K562 (cell line): ENCODE data around the gene BCL2L15. TPM values are rescaled to one million over a fixed set of nuclear protein-coding genes. Genes with fewer than 3 reads are reported as not detected.
A peak's percentile ranks its signal among the peaks of the same experiment; 100 is the strongest.

Experiments
- BRF1 ChIP-seq: IDR thresholded peaks from 3 replicates; pipeline ENCODE4 v1.6.1; 2011; ENCODE audit warnings: borderline replicate concordance, mild to moderate bottlenecking; ENCODE audit not compliant: insufficient read length; ENCODE audit errors: extremely low read depth
- CCNT2 ChIP-seq: IDR thresholded peaks from 2 replicates; pipeline ENCODE4 v1.6.1; 2011; ENCODE audit warnings: borderline replicate concordance, low read depth, mild to moderate bottlenecking, moderate library complexity, mixed read lengths, low read length; ENCODE audit not compliant: insufficient read length; ENCODE audit errors: extremely low read depth
- E4F1 ChIP-seq: fragments of 250-450 bp; sonication (Bioruptor Pico); IDR thresholded peaks from 2 replicates; pipeline ENCODE4 v1.5.0; 2021; ENCODE audit warnings: mild to moderate bottlenecking, borderline replicate concordance
- KAT2B ChIP-seq: IDR thresholded peaks from one replicate; pipeline ENCODE4 v1.6.1; 2012; ENCODE audit warnings: low read depth, mild to moderate bottlenecking, control low read depth, inconsistent platforms, low read length, moderate library complexity
- KLF10 ChIP-seq: fragments of 250-450 bp; sonication (Bioruptor Pico); IDR thresholded peaks from 2 replicates; pipeline ENCODE4 v1.6.1; 2021; ENCODE audit warnings: matching md5 sums
- NR2C2 ChIP-seq, 2 experiments: fragments of 200-800 bp in 1 of 2; sonication (Bioruptor generic) in 1 of 2; sonication (generic) in 1 of 2; formaldehyde crosslinking in 1 of 2; IDR thresholded peaks; 2 replicates each; pipeline versions ENCODE4 v1.6.1 to v1.8.0; 2016 to 2022; ENCODE audit warnings: mild to moderate bottlenecking in 1 of 2, missing compliant biosample characterization in 1 of 2, missing genetic modification characterization in 1 of 2, missing genetic modification reagents in 1 of 2
- POLR2B ChIP-seq: fragments of 450-650 bp; IDR thresholded peaks from 2 replicates; pipeline ENCODE4 v1.6.1; 2018; ENCODE audit warnings: low read depth; ENCODE audit not compliant: partially characterized antibody
- RAD51 ChIP-seq: fragments of 450-650 bp; IDR thresholded peaks from 2 replicates; pipeline ENCODE4 v1.7.1; 2016; ENCODE audit warnings: low read depth, mild to moderate bottlenecking, borderline replicate concordance
- U2AF1 ChIP-seq: fragments of 200-400 bp; formaldehyde crosslinking; optimal IDR thresholded peaks from 2 replicates; pipeline ENCODE3; 2017; ENCODE audit warnings: mild to moderate bottlenecking, low read depth, low read length, moderate library complexity
- ZBED1 ChIP-seq: IDR thresholded peaks from 2 replicates; pipeline ENCODE4 v1.6.1; 2014
- ZNF212 ChIP-seq: fragments of 450-650 bp; formaldehyde crosslinking; IDR thresholded peaks from 2 replicates; pipeline ENCODE4 v1.4.0; 2020; ENCODE audit warnings: mild to moderate bottlenecking
- ZNF431 ChIP-seq: sonication (generic); formaldehyde crosslinking; IDR thresholded peaks from 2 replicates; pipeline ENCODE4 v1.8.0; 2022; ENCODE audit warnings: mild to moderate bottlenecking, missing genetic modification reagents
- polyA plus RNA-seq, 8 experiments: library from polyadenylated mRNA; depleted of rRNA in 4 of 8; stranded (reverse) in 5 of 8; unstranded in 3 of 8; fragments of >200 nt; fragmentation: Nextera tagmentation in 2 of 8; fragmentation: Illumina TruSeq in 1 of 8; extraction: Ambion mirVana in 2 of 8; extraction: Trizol in 1 of 8; gene quantifications; 2 replicates each; pipeline versions ENCODE4 v1.2.1 to v1.2.3, GENCODE V29; 2011 to 2014; ENCODE audit warnings: inconsistent platforms in 1 of 8, missing spikeins in 1 of 8
- total RNA-seq, 7 experiments: library from RNA; depleted of rRNA in 6 of 7; stranded (reverse); fragments of >200 nt in 6 of 7; fragmentation: Illumina TruSeq in 2 of 7; extraction: Trizol in 2 of 7; gene quantifications; 2 replicates each; pipeline versions ENCODE4 v1.2.1 to v1.2.3, GENCODE V29; 2011 to 2021; ENCODE audit warnings: low replicate concordance in 1 of 7
- TF ChIP-seq, protein P1 (sequence below), 2 experiments: fragments of 150-350 bp in 1 of 2; IDR thresholded peaks; 2 replicates each; pipeline ENCODE4 v1.6.1; 2012 to 2016; ENCODE audit warnings: low read depth in 2 of 2, low read length in 2 of 2, mild to moderate bottlenecking in 1 of 2, moderate library complexity in 1 of 2
- TF ChIP-seq, protein P2 (sequence below): sonication (generic); formaldehyde crosslinking; IDR thresholded peaks from 2 replicates; pipeline ENCODE4 v1.8.0; 2022; ENCODE audit warnings: mild to moderate bottlenecking, missing genetic modification reagents
- TF ChIP-seq, protein P3 (sequence below), 3 experiments: IDR thresholded peaks in 2 of 3; conservative IDR thresholded peaks in 1 of 3; 2 replicates each; pipeline ENCODE4 v1.5.1; 2011 to 2012; ENCODE audit warnings: low read length in 3 of 3, mild to moderate bottlenecking in 3 of 3, control low read depth in 2 of 3, improper control_type of control experiment in 1 of 3, inconsistent platforms in 1 of 3, low read depth in 1 of 3, mixed read lengths in 1 of 3, moderate library complexity in 1 of 3; ENCODE audit not compliant: insufficient read depth in 2 of 3

BCL2L15 gene
- total and polyA plus RNA-seq, 9 of the 15 experiments (the other 6 are each of a cell fraction or from before 2014, with no cell fraction given) = 0.06 to 0.42 (median 0.28) TPM; not detected in 1

DNA sequence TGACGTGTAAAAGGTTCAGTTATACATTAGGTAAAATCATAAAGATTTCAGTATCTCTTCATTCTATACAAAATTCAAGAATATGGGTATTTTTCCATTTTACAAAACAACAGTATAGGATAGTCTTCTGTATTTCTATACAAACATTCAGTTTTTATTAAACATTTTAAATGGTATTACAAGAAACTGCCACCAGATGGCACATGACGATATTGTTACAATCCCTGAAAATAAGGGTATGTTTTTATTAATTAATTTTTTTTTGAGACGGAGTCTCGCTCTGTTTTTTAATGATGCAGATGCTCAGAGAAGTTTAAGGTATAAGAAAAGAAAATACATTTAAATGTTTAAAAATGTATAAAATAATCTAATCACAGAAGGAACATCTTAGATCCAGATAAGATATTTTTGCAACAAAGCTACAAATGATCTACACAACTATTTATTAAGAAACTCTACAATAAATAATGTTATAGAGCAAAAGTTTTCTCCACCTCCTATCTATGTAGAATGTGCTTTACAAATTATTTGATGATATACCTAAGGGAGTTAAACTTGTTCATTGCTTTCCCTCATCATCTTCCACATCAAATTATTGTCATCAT, 51.6 kb downstream of the BCL2L15 start (continued):
- TF ChIP-seq, protein P1, sequence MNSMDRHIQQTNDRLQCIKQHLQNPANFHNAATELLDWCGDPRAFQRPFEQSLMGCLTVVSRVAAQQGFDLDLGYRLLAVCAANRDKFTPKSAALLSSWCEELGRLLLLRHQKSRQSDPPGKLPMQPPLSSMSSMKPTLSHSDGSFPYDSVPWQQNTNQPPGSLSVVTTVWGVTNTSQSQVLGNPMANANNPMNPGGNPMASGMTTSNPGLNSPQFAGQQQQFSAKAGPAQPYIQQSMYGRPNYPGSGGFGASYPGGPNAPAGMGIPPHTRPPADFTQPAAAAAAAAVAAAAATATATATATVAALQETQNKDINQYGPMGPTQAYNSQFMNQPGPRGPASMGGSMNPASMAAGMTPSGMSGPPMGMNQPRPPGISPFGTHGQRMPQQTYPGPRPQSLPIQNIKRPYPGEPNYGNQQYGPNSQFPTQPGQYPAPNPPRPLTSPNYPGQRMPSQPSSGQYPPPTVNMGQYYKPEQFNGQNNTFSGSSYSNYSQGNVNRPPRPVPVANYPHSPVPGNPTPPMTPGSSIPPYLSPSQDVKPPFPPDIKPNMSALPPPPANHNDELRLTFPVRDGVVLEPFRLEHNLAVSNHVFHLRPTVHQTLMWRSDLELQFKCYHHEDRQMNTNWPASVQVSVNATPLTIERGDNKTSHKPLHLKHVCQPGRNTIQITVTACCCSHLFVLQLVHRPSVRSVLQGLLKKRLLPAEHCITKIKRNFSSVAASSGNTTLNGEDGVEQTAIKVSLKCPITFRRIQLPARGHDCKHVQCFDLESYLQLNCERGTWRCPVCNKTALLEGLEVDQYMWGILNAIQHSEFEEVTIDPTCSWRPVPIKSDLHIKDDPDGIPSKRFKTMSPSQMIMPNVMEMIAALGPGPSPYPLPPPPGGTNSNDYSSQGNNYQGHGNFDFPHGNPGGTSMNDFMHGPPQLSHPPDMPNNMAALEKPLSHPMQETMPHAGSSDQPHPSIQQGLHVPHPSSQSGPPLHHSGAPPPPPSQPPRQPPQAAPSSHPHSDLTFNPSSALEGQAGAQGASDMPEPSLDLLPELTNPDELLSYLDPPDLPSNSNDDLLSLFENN (IDR thresholded peaks at IDR 0.05; ENCODE audit: low read depth in 2 of 2, low read length in 2 of 2) = no peak
- TF ChIP-seq ZBED1 (no peak), BRF1 (no peak), POLR2B (no peak), ZNF212 (CRISPR knock-in tag) (no peak), KAT2B (no peak), U2AF1 (no peak), KLF10 (no peak), ZNF431 (no peak), CCNT2 (no peak), RAD51 (no peak), E4F1 (CRISPR knock-in tag) (no peak), NR2C2 (CRISPR knock-in tag; IDR thresholded peaks at IDR 0.05) (no peak), NR2C2 (tag; IDR thresholded peaks at IDR 0.05) (0 out of 2 replicates have a peak, but pooled peaks have one; percentile 19)
- TF ChIP-seq, protein P2, sequence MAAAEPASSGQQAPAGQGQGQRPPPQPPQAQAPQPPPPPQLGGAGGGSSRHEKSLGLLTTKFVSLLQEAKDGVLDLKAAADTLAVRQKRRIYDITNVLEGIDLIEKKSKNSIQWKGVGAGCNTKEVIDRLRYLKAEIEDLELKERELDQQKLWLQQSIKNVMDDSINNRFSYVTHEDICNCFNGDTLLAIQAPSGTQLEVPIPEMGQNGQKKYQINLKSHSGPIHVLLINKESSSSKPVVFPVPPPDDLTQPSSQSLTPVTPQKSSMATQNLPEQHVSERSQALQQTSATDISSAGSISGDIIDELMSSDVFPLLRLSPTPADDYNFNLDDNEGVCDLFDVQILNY (CRISPR knock-in tag) = no peak
- TF ChIP-seq, protein P3, sequence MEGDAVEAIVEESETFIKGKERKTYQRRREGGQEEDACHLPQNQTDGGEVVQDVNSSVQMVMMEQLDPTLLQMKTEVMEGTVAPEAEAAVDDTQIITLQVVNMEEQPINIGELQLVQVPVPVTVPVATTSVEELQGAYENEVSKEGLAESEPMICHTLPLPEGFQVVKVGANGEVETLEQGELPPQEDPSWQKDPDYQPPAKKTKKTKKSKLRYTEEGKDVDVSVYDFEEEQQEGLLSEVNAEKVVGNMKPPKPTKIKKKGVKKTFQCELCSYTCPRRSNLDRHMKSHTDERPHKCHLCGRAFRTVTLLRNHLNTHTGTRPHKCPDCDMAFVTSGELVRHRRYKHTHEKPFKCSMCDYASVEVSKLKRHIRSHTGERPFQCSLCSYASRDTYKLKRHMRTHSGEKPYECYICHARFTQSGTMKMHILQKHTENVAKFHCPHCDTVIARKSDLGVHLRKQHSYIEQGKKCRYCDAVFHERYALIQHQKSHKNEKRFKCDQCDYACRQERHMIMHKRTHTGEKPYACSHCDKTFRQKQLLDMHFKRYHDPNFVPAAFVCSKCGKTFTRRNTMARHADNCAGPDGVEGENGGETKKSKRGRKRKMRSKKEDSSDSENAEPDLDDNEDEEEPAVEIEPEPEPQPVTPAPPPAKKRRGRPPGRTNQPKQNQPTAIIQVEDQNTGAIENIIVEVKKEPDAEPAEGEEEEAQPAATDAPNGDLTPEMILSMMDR (IDR thresholded peaks at IDR 0.05 in 2 of 3, conservative IDR thresholded peaks at IDR 0.05 in 1 of 3; ENCODE audit: insufficient read depth in 2 of 3, low read depth in 1 of 3, low read length in 3 of 3) = peak in 2 of 3 experiments; percentile 52 to 83; a peak in 4 of 6 replicates
